GM23338 (cell line): ENCODE data around the gene PIAS1.

Experiments
- CTCF ChIP-seq, 2 experiments: fragments of 200-600 bp in 1 of 2; sonication (generic) in 1 of 2; conservative IDR thresholded peaks; 2 replicates each; pipeline versions ENCODE4 v1.5.1 to v1.6.1; 2016 to 2017; ENCODE audit warnings: antibody characterized with exemption in 2 of 2, low read depth in 2 of 2, mild to moderate bottlenecking in 2 of 2, moderate library complexity in 1 of 2
- EZH2 ChIP-seq: fragments of 200-600 bp; sonication (generic); IDR thresholded peaks from one replicate; pipeline ENCODE4 v1.8.0; 2017; ENCODE audit warnings: antibody characterized with exemption, mild to moderate bottlenecking, low read depth; ENCODE audit not compliant: unreplicated experiment
- EZH2phosphoT487 ChIP-seq: fragments of 200-600 bp; sonication (generic); IDR thresholded peaks from one replicate; pipeline ENCODE4 v1.8.1; 2018; ENCODE audit warnings: antibody characterized with exemption; ENCODE audit not compliant: unreplicated experiment
- JUNB ChIP-seq: IDR thresholded peaks from one replicate; pipeline ENCODE4 v1.6.1; 2016; ENCODE audit warnings: antibody characterized with exemption; ENCODE audit not compliant: unreplicated experiment
- POLR2AphosphoS5 ChIP-seq: IDR thresholded peaks from 2 replicates; pipeline ENCODE4 v1.6.1; 2016; ENCODE audit warnings: antibody characterized with exemption, low read depth
- ZNF114 ChIP-seq: fragments of 250-450 bp; sonication (Bioruptor Pico); IDR thresholded peaks from 2 replicates; pipeline ENCODE4 v1.5.0; 2020; ENCODE audit warnings: mild to moderate bottlenecking, moderate library complexity

- no peak for TF ChIP-seq CTCF (conservative IDR thresholded peaks at IDR 0.05; ENCODE audit: low read depth in 2 of 2)
- no peak for TF ChIP-seq JUNB
- TF ChIP-seq EZH2, result no peak
- TF ChIP-seq EZH2phosphoT487, result no peak
- no peak for TF ChIP-seq POLR2AphosphoS5
- no peak for TF ChIP-seq ZNF114 (CRISPR knock-in tag)
Measured at GRCh38 chr15:68081869-68082505, 27.9 kb downstream of the PIAS1 start.
